ENCODE data around the gene PTPA. TPM values are rescaled to one million over a fixed set of nuclear protein-coding genes. Genes with fewer than 3 reads are reported as not detected.
A peak's percentile ranks its signal among the peaks of the same experiment; 100 is the strongest.

Gene PTPA
- total RNA-seq, 2 donors from 2014 or later: 81.3 to 89.9 TPM

GRCh38 chr9:129148463-129149204 lies 37.4 kb downstream of the PTPA start:
- peaks cover 0 to 46% of the 10 kb centered on the region in 2 donors for H3K4me1 ChIP-seq
- H3K27ac ChIP-seq: peak overlapping the region in 1 of 2 donors; percentile 99
- no peak for DNase-seq (ENCODE audit: low spot score)
- H3K27me3 ChIP-seq: no peaks in the 10 kb centered on the region
- H3K4me3 ChIP-seq: no peak overlapping the region
- peaks cover 21% of the 10 kb centered on the region for H3K36me3 ChIP-seq
- no peaks in the 10 kb centered on the region for H3K9me3 ChIP-seq
- no peak for TF ChIP-seq CTCF (IDR thresholded peaks at IDR 0.05)

GRCh38 chr9:129149442-129149841 lies 38.2 kb downstream of the PTPA start:
- no peak overlapping the region for H3K4me3 ChIP-seq
- peaks cover 0 to 38% of the 10 kb centered on the region in 2 donors for H3K4me1 ChIP-seq
- no peaks in the 10 kb centered on the region for H3K9me3 ChIP-seq
- TF ChIP-seq CTCF (IDR thresholded peaks at IDR 0.05): no peak
- no peaks in the 10 kb centered on the region for H3K27me3 ChIP-seq
- no peak overlapping the region for H3K27ac ChIP-seq
- peaks cover 21% of the 10 kb centered on the region for H3K36me3 ChIP-seq
- no peak for DNase-seq (ENCODE audit: low spot score)

GRCh38 chr9:129150122-129150521 lies 38.9 kb downstream of the PTPA start:
- H3K36me3 ChIP-seq: peaks cover 21% of the 10 kb centered on the region
- TF ChIP-seq CTCF (IDR thresholded peaks at IDR 0.05): no peak
- H3K9me3 ChIP-seq: no peaks in the 10 kb centered on the region
- H3K4me1 ChIP-seq: peaks cover 0 to 31% of the 10 kb centered on the region in 2 donors
- H3K27me3 ChIP-seq: no peaks in the 10 kb centered on the region
- H3K27ac ChIP-seq: no peak overlapping the region
- no peak for DNase-seq (ENCODE audit: low spot score)
- H3K4me3 ChIP-seq: no peak overlapping the region

- Histone ChIP-seq H3K4me1 (peaks cover 0 to 25% of the 10 kb centered on the region in 2 donors), H3K36me3 (peaks cover 21% of the 10 kb centered on the region), H3K27ac (no peak overlapping the region), H3K27me3 (no peaks in the 10 kb centered on the region), H3K9me3 (no peaks in the 10 kb centered on the region), H3K4me3 (no peak overlapping the region)
- no peak for DNase-seq (ENCODE audit: low spot score)
- TF ChIP-seq CTCF (IDR thresholded peaks at IDR 0.05): no peak
Measured at GRCh38 chr9:129150672-129151211, 39.5 kb downstream of the PTPA start.

GRCh38 chr9:129151469-129151868 lies 40.3 kb downstream of the PTPA start:
- Histone ChIP-seq H3K27ac (no peak overlapping the region), H3K27me3 (no peaks in the 10 kb centered on the region), H3K4me3 (no peak overlapping the region), H3K4me1 (peaks cover 0 to 18% of the 10 kb centered on the region in 2 donors), H3K9me3 (no peaks in the 10 kb centered on the region), H3K36me3 (peaks cover 21% of the 10 kb centered on the region)
- no peak for DNase-seq (ENCODE audit: low spot score)
- TF ChIP-seq CTCF (IDR thresholded peaks at IDR 0.05): no peak

Data from right atrium auricular region (tissue), 2 donors.